Stomach (tissue), 4 donors: ENCODE data around the gene PTPRG.

Experiments
- CTCF ChIP-seq, 7 experiments: fragments of 450-650 bp in 4 of 7; fragments of 200-600 bp in 3 of 7; sonication (generic) in 3 of 7; IDR thresholded peaks; one replicate each; pipeline ENCODE4 v1.5.1; 2016 to 2019; ENCODE audit warnings: antibody characterized with exemption in 7 of 7, control low read depth in 2 of 7, mild to moderate bottlenecking in 1 of 7
- EP300 ChIP-seq: sonication (generic); formaldehyde crosslinking; IDR thresholded peaks from one replicate; pipeline ENCODE4 v1.6.1; 2017; ENCODE audit warnings: antibody characterized with exemption
- POLR2AphosphoS5 ChIP-seq, 3 donors: sonication (generic); formaldehyde crosslinking; IDR thresholded peaks; one replicate each; pipeline ENCODE4 v1.6.1; 2016; ENCODE audit warnings: antibody characterized with exemption in 3 of 3

GRCh38 chr3:61617041-61617440 is 55.7 kb downstream of the PTPRG start:
- TF ChIP-seq CTCF (IDR thresholded peaks at IDR 0.05) = no peak
- TF ChIP-seq EP300 = no peak
- TF ChIP-seq POLR2AphosphoS5 (IDR thresholded peaks at IDR 0.05) = no peak
